ENCODE results near the gene ATP6V0C. TPM values are rescaled to one million over a fixed set of nuclear protein-coding genes. Genes with fewer than 3 reads are reported as not detected.

ATP6V0C gene
- total and polyA plus RNA-seq, 2 of the 8 experiments (the other 6 are each of a cell fraction or from before 2014, with no cell fraction given), result 125 to 176 TPM

- peaks cover 0 to 16% (median 9%) of the 10 kb centered on the region in 4 experiments; a peak in 6 of 7 replicates for H3K4me1 ChIP-seq (replicated peaks in 1 of 4; ENCODE audit: control insufficient read depth in 3 of 4, insufficient read depth in 4 of 4, low read length in 3 of 4)
- ChIA-PET CTCF (ENCODE audit: partially characterized antibody) (interaction anchor here (0.6 to 3.3 kb wide), 17 partner anchors 8 to 459 kb away, joined by 3 to 32 read pairs (median 5); partner anchors contain the start of gene TEDC2), POLR2A (ENCODE audit: partially characterized antibody) (interaction anchor here (1.0 to 1.8 kb wide), 4 partner anchors 14 to 345 kb away, joined by 4 to 10 read pairs (median 4); partner anchors contain the start of gene ATP6V0C)
- no peaks in the 10 kb centered on the region for H3K79me2 ChIP-seq (ENCODE audit: control insufficient read depth in 1 of 2, insufficient read depth in 2 of 2, low read length in 2 of 2)
- no peak overlapping the region for H2AFZ ChIP-seq (ENCODE audit: low read length)
- H3K36me3 ChIP-seq (ENCODE audit: control insufficient read depth in 2 of 4, insufficient read depth in 4 of 4, low read length in 3 of 4), result peaks cover 0 to 15% (median 4%) of the 10 kb centered on the region in 4 experiments; a peak in 4 of 8 replicates
- H3K27ac ChIP-seq (ENCODE audit: low read depth, low read length), result no peak overlapping the region
- H3K4ac ChIP-seq (replicated peaks; ENCODE audit: insufficient read length, low read depth, low read length), result no peak overlapping the region
- no peaks in the 10 kb centered on the region for H3K9me3 ChIP-seq (ENCODE audit: insufficient read depth in 2 of 2, low read depth in 1 of 2, low read length in 1 of 2)
- H4K91ac ChIP-seq (replicated peaks; ENCODE audit: insufficient read length, low read length), result no peak overlapping the region
- peak overlapping the region; percentile 46; the same call in 1 of the 2 replicates for H4K8ac ChIP-seq (ENCODE audit: extremely low read depth, insufficient read depth, low read length)
- no peak overlapping the region for H2BK20ac ChIP-seq (ENCODE audit: low read length)
- H3K9ac ChIP-seq (replicated peaks in 1 of 4; ENCODE audit: extremely low read depth in 1 of 4, low read depth in 3 of 4, low read length in 3 of 4), result no peak overlapping the region
- H3K4me2 ChIP-seq (ENCODE audit: insufficient read depth in 1 of 2, low read depth in 2 of 2, low read length in 2 of 2), result no peak overlapping the region
- no peaks in the 10 kb centered on the region for H3K23me2 ChIP-seq (ENCODE audit: low read depth, low read length)
- H3K14ac ChIP-seq (ENCODE audit: insufficient read length), result no peak overlapping the region
- H4K20me1 ChIP-seq (replicated peaks in 1 of 2; ENCODE audit: control insufficient read depth in 1 of 2, insufficient read depth in 2 of 2, low read length in 2 of 2), result peaks cover 2 to 4% of the 10 kb centered on the region in 2 experiments
- no peak overlapping the region for H2BK120ac ChIP-seq (replicated peaks; ENCODE audit: low read depth, low read length)
- 97% methylated on average over 11 of the region's 29 CpGs; no CpG with 5 or more reads in 1 of the 2 experiments for WGBS, 2 experiments (ENCODE audit: extremely low coverage in 1 of 2, insufficient coverage in 1 of 2, insufficient read length in 1 of 2, insufficient replicate concordance in 2 of 2, low coverage in 1 of 2, low lambda C conversion rate in 2 of 2, missing lambda C conversion rate in 1 of 2)
- no peak for FAIRE-seq
- no peak overlapping the region for H2BK15ac ChIP-seq (ENCODE audit: low read length)
- DNase-seq (ENCODE audit: low read depth in 1 of 2, low spot score in 2 of 2), result no peak
- H2BK5ac ChIP-seq (ENCODE audit: low read depth, low read length), result no peak overlapping the region
- no peak overlapping the region for H3K23ac ChIP-seq (ENCODE audit: insufficient read length)
- no peaks in the 10 kb centered on the region; the same call in 1 of the 2 replicates for H3K79me1 ChIP-seq (ENCODE audit: low read depth, low read length)
- TF ChIP-seq E2F6 (IDR thresholded peaks at IDR 0.05) (no peak), SIX5 (IDR thresholded peaks at IDR 0.05; ENCODE audit: low read depth, low read length) (no peak), ZNF274 (IDR thresholded peaks at IDR 0.05; ENCODE audit: borderline replicate concordance, extremely low read depth, low read length) (no peak), TBP (IDR thresholded peaks at IDR 0.05; ENCODE audit: low read depth, low read length) (no peak), HDAC6 (IDR thresholded peaks at IDR 0.05; ENCODE audit: low read depth, low read length) (no peak), EP300 (IDR thresholded peaks at IDR 0.05; ENCODE audit: borderline replicate concordance in 1 of 2, low read depth in 2 of 2, low read length in 2 of 2) (no peak)
- H3K56ac ChIP-seq (replicated peaks; ENCODE audit: insufficient read length, low read depth, low read length), result no peak overlapping the region
- no peak overlapping the region for H2AK5ac ChIP-seq (ENCODE audit: low read depth, low read length)
- no peak overlapping the region for H3K18ac ChIP-seq (ENCODE audit: extremely low read depth, low read length)
- H3K27me3 ChIP-seq (replicated peaks in 1 of 4; ENCODE audit: control insufficient read depth in 3 of 4, extremely low read depth in 1 of 4, insufficient read depth in 3 of 4, low read length in 3 of 4), result no peaks in the 10 kb centered on the region; a peak in 1 of 7 replicates
- H3K4me3 ChIP-seq (ENCODE audit: extremely low read depth in 1 of 4, insufficient read depth in 2 of 4, low read depth in 3 of 4, low read length in 4 of 4), result no peak overlapping the region
- no peak overlapping the region for H2BK12ac ChIP-seq (ENCODE audit: low read depth, low read length)
- no peak overlapping the region for H4K5ac ChIP-seq (ENCODE audit: insufficient read length, low read depth, low read length)
Measured at GRCh38 chr16:2499890-2500429, 13.8 kb upstream of the ATP6V0C start.

All from H1 (cell line).